HepG2 (cell line): Measurements from ENCODE around the gene NUBP2. TPM values are rescaled to one million over a fixed set of nuclear protein-coding genes. Genes with fewer than 3 reads are reported as not detected.

Experiments
- ATF7 ChIP-seq, 2 experiments: fragments of 450-650 bp in 1 of 2; sonication (generic) in 1 of 2; formaldehyde crosslinking in 1 of 2; IDR thresholded peaks; 2 replicates each; pipeline versions ENCODE4 v1.4.0 to v1.6.1; 2016 to 2020; ENCODE audit warnings: antibody characterized with exemption in 1 of 2, mild to moderate bottlenecking in 1 of 2, missing genetic modification reagents in 1 of 2
- BORCS8-MEF2B ChIP-seq: sonication (generic); formaldehyde crosslinking; IDR thresholded peaks from 2 replicates; pipeline ENCODE4 v1.8.0; 2022; ENCODE audit warnings: mild to moderate bottlenecking, missing genetic modification reagents
- DNMT1 ChIP-seq: sonication (generic); formaldehyde crosslinking; IDR thresholded peaks from 2 replicates; pipeline ENCODE4 v1.5.1; 2020; ENCODE audit warnings: mild to moderate bottlenecking, missing genetic modification reagents
- FOXA3 ChIP-seq: IDR thresholded peaks from 2 replicates; pipeline ENCODE4 v1.6.1; 2016; ENCODE audit warnings: missing genetic modification reagents, missing compliant biosample characterization
- HIVEP1 ChIP-seq: sonication (generic); formaldehyde crosslinking; IDR thresholded peaks from 2 replicates; pipeline ENCODE4 v1.4.0; 2020; ENCODE audit warnings: mild to moderate bottlenecking, missing genetic modification reagents
- HMGA1 ChIP-seq: sonication (generic); formaldehyde crosslinking; conservative IDR thresholded peaks from 2 replicates; pipeline ENCODE4 v1.4.0; 2020; ENCODE audit warnings: missing genetic modification reagents
- KDM6A ChIP-seq: IDR thresholded peaks from 2 replicates; pipeline ENCODE4 v1.6.1; 2016; ENCODE audit warnings: low read depth
- MIER3 ChIP-seq: IDR thresholded peaks from 2 replicates; pipeline ENCODE4 v1.6.1; 2016; ENCODE audit warnings: missing compliant biosample characterization, borderline replicate concordance
- NFE2L2 ChIP-seq: fragments of 150-350 bp; IDR thresholded peaks from 2 replicates; pipeline ENCODE4 v1.6.1; 2014; ENCODE audit warnings: low read length
- RFXAP ChIP-seq: sonication (generic); formaldehyde crosslinking; IDR thresholded peaks from 2 replicates; pipeline ENCODE4 v1.4.0; 2020; ENCODE audit warnings: missing genetic modification reagents, borderline replicate concordance
- TCF7L2 ChIP-seq: IDR thresholded peaks from 2 replicates; pipeline ENCODE4 v1.6.1; 2011; ENCODE audit warnings: mild to moderate bottlenecking, low read depth, low read length, moderate library complexity
- ZFP62 ChIP-seq: sonication (generic); formaldehyde crosslinking; IDR thresholded peaks from 2 replicates; pipeline ENCODE4 v1.4.0; 2020; ENCODE audit warnings: missing genetic modification reagents
- ZNF333 ChIP-seq: sonication (generic); formaldehyde crosslinking; IDR thresholded peaks from 2 replicates; pipeline ENCODE4 v1.4.0; 2020; ENCODE audit warnings: mild to moderate bottlenecking, missing genetic modification reagents, borderline replicate concordance
- polyA plus RNA-seq, 8 experiments: library from polyadenylated mRNA; depleted of rRNA in 3 of 8; stranded (reverse) in 7 of 8; unstranded in 1 of 8; fragments of >200 nt; fragmentation: Illumina TruSeq in 4 of 8; extraction: Trizol in 4 of 8; gene quantifications; 2 replicates each; pipeline versions ENCODE4 v1.2.1 to v1.2.3, GENCODE V29; 2011 to 2016; ENCODE audit warnings: low read depth in 4 of 8, missing spikeins in 1 of 8, mixed read lengths in 1 of 8; ENCODE audit not compliant: insufficient read depth in 1 of 8
- total RNA-seq, 5 experiments: library from RNA; depleted of rRNA; stranded (reverse); fragments of >200 nt; fragmentation: Illumina TruSeq; extraction: Trizol; gene quantifications; 2 replicates each; pipeline ENCODE4 v1.2.3, GENCODE V29; 2016; ENCODE audit warnings: low read depth in 1 of 5
- TF ChIP-seq, protein P1 (sequence below): sonication (generic); formaldehyde crosslinking; IDR thresholded peaks from 2 replicates; pipeline ENCODE4 v1.4.0; 2020; ENCODE audit warnings: mild to moderate bottlenecking, missing genetic modification reagents
- TF ChIP-seq, protein P2 (sequence below): sonication (generic); formaldehyde crosslinking; IDR thresholded peaks from 2 replicates; pipeline ENCODE4 v1.8.0; 2022; ENCODE audit warnings: low read depth, missing genetic modification reagents
- TF ChIP-seq, protein P3 (sequence below): sonication (generic); formaldehyde crosslinking; IDR thresholded peaks from 2 replicates; pipeline ENCODE4 v1.4.0; 2020; ENCODE audit warnings: mild to moderate bottlenecking, missing genetic modification reagents
- TF ChIP-seq, protein P4 (sequence below): sonication (generic); formaldehyde crosslinking; IDR thresholded peaks from 2 replicates; pipeline ENCODE4 v1.5.0; 2020; ENCODE audit warnings: missing genetic modification reagents
- TF ChIP-seq, protein P5 (sequence below): sonication (generic); formaldehyde crosslinking; IDR thresholded peaks from 2 replicates; pipeline ENCODE4 v1.4.0; 2020; ENCODE audit warnings: mild to moderate bottlenecking, missing genetic modification reagents

The NUBP2 gene
- total and polyA plus RNA-seq, 2 of the 13 experiments (the other 11 are each of a cell fraction or from before 2014, with no cell fraction given) = 25.7 to 61.5 TPM

DNA sequence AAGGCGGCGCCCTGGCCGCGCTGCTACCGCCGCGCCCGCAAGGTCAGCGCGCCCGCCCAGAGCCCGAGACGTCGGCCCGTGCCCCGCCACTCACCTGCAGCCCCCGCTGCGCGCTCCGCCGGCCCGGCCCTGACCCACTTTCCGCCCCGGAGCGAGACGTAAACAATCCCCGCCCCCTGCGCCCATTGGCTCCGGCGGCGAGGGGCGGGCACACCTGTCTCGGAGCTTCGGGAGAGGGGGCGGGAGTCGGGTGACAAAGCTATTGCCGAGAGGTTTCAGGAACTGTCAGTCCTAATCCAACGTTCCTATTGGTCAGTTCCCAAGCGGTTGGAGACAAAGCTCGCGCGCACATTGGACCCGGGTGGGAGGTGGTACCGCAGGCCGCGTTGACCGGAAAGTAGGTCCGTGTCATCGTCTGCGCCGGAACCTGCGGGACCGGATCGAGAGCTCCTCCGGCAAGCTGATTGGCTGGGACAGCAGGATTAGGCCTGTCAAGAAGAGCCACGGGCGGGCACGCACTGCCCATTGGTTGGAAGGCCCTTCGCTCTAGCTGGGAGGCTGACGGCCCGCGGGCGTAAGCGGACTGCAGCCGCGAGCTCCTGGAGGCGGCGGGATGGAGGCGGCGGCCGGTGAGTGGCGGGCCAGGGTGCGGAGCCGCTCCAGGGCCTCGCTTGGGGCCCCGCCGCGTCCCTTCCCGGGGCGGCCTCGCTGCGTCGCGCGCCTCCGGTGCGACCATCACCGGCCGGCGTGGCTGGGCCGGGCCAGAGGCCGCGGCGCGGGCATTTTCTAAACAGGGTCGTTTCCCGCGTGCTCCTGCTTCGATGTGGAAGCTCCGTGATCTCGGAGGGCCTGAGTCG is at the start of gene NUBP2, which contains the start of gene SPSB3 (continued):
- TF ChIP-seq, protein P1, sequence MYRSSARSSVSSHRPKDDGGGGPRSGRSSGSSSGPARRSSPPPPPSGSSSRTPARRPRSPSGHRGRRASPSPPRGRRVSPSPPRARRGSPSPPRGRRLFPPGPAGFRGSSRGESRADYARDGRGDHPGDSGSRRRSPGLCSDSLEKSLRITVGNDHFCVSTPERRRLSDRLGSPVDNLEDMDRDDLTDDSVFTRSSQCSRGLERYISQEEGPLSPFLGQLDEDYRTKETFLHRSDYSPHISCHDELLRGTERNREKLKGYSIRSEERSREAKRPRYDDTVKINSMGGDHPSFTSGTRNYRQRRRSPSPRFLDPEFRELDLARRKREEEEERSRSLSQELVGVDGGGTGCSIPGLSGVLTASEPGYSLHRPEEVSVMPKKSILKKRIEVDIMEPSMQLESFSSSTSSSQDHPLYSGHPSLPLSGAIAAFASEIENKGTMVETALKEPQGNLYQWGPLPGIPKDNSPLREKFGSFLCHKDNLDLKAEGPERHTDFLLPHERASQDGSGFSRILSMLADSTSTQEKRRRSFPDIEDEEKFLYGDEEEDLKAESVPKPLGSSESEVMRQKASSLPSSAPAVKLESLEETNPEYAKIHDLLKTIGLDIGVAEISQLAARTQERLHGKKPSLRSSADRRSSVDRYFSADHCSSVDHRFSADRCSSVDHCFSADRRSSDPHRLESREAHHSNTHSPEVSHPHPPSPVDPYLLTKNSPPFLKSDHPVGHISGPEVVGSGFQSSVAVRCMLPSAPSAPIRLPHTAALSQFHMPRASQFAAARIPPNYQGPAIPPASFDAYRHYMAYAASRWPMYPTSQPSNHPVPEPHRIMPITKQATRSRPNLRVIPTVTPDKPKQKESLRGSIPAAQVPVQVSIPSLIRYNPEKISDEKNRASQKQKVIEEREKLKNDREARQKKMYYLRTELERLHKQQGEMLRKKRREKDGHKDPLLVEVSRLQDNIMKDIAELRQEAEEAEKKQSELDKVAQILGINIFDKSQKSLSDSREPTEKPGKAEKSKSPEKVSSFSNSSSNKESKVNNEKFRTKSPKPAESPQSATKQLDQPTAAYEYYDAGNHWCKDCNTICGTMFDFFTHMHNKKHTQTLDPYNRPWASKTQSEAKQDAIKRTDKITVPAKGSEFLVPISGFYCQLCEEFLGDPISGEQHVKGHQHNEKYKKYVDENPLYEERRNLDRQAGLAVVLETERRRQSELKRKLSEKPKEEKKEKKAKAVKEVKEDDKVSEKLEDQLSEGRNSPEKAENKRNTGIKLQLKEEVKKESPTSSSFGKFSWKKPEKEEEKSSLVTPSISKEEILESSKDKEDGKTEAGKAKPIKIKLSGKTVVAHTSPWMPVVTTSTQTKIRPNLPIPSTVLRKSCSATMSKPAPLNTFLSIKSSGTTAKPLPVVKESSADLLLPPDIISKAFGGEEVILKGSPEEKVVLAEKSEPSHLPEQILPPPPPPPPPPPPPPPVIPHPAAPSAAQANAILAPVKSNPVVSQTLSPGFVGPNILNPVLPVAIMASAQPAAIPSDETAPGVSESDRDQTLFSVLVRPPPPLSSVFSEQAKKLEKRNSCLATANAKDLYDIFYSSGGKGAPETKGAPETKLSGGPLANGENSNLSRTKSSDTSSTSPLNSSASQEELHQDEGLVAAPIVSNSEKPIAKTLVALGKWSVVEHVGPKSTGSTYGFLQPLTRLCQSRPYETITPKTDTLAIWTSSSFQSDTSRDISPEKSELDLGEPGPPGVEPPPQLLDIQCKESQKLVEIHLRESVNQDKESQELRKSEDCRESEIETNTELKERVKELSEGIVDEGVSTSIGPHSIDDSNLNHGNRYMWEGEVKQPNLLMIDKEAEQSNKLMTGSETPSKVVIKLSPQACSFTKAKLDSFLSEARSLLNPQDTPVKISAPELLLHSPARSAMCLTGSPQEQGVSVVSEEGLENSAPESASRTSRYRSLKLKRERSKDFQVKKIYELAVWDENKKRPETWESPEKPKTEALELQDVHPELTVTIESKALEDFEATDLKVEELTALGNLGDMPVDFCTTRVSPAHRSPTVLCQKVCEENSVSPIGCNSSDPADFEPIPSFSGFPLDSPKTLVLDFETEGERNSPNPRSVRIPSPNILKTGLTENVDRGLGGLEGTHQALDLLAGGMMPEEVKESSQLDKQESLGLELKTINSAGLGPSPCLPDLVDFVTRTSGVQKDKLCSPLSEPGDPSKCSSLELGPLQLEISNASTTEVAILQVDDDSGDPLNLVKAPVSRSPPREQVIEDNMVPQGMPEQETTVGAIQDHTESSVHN (CRISPR knock-in tag) = no peak
- TF ChIP-seq, protein P2, sequence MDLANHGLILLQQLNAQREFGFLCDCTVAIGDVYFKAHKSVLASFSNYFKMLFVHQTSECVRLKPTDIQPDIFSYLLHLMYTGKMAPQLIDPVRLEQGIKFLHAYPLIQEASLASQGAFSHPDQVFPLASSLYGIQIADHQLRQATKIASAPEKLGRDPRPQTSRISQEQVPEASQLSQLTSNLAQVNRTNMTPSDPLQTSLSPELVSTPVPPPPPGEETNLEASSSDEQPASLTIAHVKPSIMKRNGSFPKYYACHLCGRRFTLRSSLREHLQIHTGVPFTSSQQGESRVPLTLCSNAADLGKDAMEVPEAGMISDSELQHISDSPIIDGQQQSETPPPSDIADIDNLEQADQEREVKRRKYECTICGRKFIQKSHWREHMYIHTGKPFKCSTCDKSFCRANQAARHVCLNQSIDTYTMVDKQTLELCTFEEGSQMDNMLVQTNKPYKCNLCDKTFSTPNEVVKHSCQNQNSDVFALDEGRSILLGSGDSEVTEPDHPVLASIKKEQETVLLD (CRISPR knock-in tag) = peak; percentile 90
- TF ChIP-seq, protein P3, sequence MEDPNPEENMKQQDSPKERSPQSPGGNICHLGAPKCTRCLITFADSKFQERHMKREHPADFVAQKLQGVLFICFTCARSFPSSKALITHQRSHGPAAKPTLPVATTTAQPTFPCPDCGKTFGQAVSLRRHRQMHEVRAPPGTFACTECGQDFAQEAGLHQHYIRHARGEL (CRISPR knock-in tag) = no peak
- no peak for TF ChIP-seq KDM6A
- no peak for TF ChIP-seq HMGA1 (CRISPR knock-in tag)
- TF ChIP-seq RFXAP (CRISPR knock-in tag) = 0 out of 2 replicates have a peak, but pooled peaks have one; percentile 26
- 0 out of 2 replicates have a peak, but pooled peaks have one; percentile 41 for TF ChIP-seq FOXA3
- TF ChIP-seq, protein P4, sequence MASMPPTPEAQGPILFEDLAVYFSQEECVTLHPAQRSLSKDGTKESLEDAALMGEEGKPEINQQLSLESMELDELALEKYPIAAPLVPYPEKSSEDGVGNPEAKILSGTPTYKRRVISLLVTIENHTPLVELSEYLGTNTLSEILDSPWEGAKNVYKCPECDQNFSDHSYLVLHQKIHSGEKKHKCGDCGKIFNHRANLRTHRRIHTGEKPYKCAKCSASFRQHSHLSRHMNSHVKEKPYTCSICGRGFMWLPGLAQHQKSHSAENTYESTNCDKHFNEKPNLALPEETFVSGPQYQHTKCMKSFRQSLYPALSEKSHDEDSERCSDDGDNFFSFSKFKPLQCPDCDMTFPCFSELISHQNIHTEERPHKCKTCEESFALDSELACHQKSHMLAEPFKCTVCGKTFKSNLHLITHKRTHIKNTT (CRISPR knock-in tag) = no peak
- no peak for TF ChIP-seq DNMT1 (CRISPR knock-in tag)
- no peak for TF ChIP-seq NFE2L2
- TF ChIP-seq ZFP62 (CRISPR knock-in tag) = no peak
- no peak; the same call in 1 of the 2 replicates for TF ChIP-seq HIVEP1
- TF ChIP-seq ATF7 (IDR thresholded peaks at IDR 0.05) = no peak
- TF ChIP-seq ATF7 (CRISPR knock-in tag; IDR thresholded peaks at IDR 0.05) = no peak
- TF ChIP-seq TCF7L2 = no peak
- peak; percentile 64; the same call in 1 of the 2 replicates for TF ChIP-seq MIER3
- TF ChIP-seq, protein P5, sequence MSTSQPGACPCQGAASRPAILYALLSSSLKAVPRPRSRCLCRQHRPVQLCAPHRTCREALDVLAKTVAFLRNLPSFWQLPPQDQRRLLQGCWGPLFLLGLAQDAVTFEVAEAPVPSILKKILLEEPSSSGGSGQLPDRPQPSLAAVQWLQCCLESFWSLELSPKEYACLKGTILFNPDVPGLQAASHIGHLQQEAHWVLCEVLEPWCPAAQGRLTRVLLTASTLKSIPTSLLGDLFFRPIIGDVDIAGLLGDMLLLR (CRISPR knock-in tag) = no peak
- TF ChIP-seq BORCS8-MEF2B (CRISPR knock-in tag) = no peak
- TF ChIP-seq ZNF333 = no peak
